Measurements from ENCODE around the gene CD180. TPM values are rescaled to one million over a fixed set of nuclear protein-coding genes. Genes with fewer than 3 reads are reported as not detected.

Gene CD180
- total and polyA plus RNA-seq, 2 experiments from 2014 or later: not detected

DNA sequence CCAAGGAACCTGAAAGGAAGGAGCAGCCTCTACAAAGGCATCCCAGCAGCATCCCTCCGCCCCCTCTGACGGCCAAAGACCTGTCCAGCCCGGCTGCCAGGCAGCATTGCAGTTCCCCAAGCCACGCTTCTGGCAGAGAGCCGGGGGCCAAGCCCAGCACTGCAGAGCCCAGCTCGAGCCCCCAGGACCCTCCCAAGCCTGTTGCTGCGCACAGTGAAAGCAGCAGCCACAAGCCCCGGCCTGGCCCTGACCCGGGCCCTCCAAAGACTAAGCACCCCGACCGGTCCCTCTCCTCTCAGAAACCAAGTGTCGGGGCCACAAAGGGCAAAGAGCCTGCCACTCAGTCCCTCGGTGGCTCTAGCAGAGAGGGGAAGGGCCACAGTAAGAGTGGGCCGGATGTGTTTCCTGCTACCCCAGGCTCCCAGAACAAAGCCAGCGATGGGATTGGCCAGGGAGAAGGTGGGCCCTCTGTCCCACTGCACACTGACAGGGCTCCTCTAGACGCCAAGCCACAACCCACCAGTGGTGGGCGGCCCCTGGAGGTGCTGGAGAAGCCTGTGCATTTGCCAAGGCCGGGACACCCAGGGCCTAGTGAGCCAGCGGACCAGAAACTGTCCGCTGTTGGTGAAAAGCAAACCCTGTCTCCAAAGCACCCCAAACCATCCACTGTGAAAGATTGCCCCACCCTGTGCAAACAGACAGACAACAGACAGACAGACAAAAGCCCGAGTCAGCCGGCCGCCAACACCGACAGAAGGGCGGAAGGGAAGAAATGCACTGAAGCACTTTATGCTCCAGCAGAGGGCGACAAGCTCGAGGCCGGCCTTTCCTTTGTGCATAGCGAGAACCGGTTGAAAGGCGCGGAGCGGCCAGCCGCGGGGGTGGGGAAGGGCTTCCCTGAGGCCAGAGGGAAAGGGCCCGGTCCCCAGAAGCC, 30.8 kb downstream of the CD180 start:
- Histone ChIP-seq H3K9me3 (ENCODE audit: low read depth) (no peaks in the 10 kb centered on the region), H3K27ac (peak overlapping the region; percentile 37), H3K27me3 (no peaks in the 10 kb centered on the region), H3K36me3 (peaks cover 39% of the 10 kb centered on the region), H3K4me1 (ENCODE audit: low read depth) (peaks cover 4% of the 10 kb centered on the region), H3K4me3 (no peak overlapping the region)
- TF ChIP-seq, protein P1, sequence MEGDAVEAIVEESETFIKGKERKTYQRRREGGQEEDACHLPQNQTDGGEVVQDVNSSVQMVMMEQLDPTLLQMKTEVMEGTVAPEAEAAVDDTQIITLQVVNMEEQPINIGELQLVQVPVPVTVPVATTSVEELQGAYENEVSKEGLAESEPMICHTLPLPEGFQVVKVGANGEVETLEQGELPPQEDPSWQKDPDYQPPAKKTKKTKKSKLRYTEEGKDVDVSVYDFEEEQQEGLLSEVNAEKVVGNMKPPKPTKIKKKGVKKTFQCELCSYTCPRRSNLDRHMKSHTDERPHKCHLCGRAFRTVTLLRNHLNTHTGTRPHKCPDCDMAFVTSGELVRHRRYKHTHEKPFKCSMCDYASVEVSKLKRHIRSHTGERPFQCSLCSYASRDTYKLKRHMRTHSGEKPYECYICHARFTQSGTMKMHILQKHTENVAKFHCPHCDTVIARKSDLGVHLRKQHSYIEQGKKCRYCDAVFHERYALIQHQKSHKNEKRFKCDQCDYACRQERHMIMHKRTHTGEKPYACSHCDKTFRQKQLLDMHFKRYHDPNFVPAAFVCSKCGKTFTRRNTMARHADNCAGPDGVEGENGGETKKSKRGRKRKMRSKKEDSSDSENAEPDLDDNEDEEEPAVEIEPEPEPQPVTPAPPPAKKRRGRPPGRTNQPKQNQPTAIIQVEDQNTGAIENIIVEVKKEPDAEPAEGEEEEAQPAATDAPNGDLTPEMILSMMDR (IDR thresholded peaks at IDR 0.05; ENCODE audit: low read depth, low read length): peak; percentile 81
- peak; percentile 84 to 90 for DNase-seq (ENCODE audit: low read depth in 1 of 2, low spot score in 1 of 2)

DNA sequence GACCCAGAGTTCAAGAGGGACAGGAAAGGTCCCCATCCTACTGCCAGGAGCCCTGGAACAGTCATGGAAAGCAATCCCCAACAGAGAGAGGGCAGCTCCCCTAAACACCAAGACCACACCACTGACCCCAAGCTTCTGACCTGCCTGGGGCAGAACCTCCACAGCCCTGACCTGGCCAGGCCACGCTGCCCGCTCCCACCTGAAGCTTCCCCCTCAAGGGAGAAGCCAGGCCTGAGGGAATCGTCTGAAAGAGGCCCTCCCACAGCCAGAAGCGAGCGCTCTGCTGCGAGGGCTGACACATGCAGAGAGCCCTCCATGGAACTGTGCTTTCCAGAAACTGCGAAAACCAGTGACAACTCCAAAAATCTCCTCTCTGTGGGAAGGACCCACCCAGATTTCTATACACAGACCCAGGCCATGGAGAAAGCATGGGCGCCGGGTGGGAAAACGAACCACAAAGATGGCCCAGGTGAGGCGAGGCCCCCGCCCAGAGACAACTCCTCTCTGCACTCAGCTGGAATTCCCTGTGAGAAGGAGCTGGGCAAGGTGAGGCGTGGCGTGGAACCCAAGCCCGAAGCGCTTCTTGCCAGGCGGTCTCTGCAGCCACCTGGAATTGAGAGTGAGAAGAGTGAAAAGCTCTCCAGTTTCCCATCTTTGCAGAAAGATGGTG, 31.6 kb downstream of the CD180 start:
- H3K4me3 ChIP-seq: no peak overlapping the region
- no peaks in the 10 kb centered on the region for H3K9me3 ChIP-seq (ENCODE audit: low read depth)
- peaks cover 4% of the 10 kb centered on the region for H3K4me1 ChIP-seq (ENCODE audit: low read depth)
- no peak overlapping the region for H3K27ac ChIP-seq
- H3K27me3 ChIP-seq: no peaks in the 10 kb centered on the region
- H3K36me3 ChIP-seq: peaks cover 39% of the 10 kb centered on the region
- TF ChIP-seq, protein P1 (IDR thresholded peaks at IDR 0.05; ENCODE audit: low read depth, low read length): no peak
- no peak for DNase-seq (ENCODE audit: low read depth in 1 of 2, low spot score in 1 of 2)

DNA sequence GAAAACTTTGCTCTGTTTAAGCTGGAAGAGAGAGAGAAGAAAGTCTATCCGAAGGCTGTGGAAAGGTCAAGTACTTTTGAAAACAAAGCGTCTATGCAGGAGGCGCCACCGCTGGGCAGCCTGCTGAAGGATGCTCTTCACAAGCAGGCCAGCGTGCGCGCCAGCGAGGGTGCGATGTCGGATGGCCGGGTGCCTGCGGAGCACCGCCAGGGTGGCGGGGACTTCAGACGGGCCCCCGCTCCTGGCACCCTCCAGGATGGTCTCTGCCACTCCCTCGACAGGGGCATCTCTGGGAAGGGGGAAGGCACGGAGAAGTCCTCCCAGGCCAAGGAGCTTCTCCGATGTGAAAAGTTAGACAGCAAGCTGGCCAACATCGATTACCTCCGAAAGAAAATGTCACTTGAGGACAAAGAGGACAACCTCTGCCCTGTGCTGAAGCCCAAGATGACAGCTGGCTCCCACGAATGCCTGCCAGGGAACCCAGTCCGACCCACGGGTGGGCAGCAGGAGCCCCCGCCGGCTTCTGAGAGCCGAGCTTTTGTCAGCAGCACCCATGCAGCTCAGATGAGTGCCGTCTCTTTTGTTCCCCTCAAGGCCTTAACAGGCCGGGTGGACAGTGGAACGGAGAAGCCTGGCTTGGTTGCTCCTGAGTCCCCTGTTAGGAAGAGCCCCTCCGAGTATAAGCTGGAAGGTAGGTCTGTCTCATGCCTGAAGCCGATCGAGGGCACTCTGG, 32.6 kb downstream of the CD180 start:
- Histone ChIP-seq H3K9me3 (ENCODE audit: low read depth) (no peaks in the 10 kb centered on the region), H3K4me3 (no peak overlapping the region), H3K36me3 (peaks cover 33% of the 10 kb centered on the region), H3K4me1 (ENCODE audit: low read depth) (peaks cover 4% of the 10 kb centered on the region), H3K27ac (no peak overlapping the region), H3K27me3 (no peaks in the 10 kb centered on the region)
- TF ChIP-seq, protein P1 (IDR thresholded peaks at IDR 0.05; ENCODE audit: low read depth, low read length): no peak
- DNase-seq (ENCODE audit: low read depth in 1 of 2, low spot score in 1 of 2): no peak

DNA sequence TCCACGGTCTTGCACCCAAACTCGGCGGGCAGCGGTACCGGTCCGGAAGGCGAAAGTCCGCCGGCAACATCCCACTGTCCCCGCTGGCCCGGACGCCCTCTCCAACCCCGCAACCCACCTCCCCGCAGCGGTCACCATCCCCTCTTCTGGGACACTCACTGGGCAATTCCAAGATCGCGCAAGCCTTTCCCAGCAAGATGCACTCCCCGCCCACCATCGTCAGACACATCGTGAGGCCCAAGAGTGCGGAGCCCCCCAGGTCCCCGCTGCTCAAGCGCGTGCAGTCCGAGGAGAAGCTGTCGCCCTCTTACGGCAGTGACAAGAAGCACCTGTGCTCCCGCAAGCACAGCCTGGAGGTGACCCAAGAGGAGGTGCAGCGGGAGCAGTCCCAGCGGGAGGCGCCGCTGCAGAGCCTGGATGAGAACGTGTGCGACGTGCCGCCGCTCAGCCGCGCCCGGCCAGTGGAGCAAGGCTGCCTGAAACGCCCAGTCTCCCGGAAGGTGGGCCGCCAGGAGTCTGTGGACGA, 33.3 kb downstream of the CD180 start:
- DNase-seq (ENCODE audit: low read depth in 1 of 2, low spot score in 1 of 2): no peak
- Histone ChIP-seq H3K4me1 (ENCODE audit: low read depth) (peaks cover 4% of the 10 kb centered on the region), H3K27ac (no peak overlapping the region), H3K36me3 (peaks cover 34% of the 10 kb centered on the region), H3K4me3 (no peak overlapping the region), H3K27me3 (no peaks in the 10 kb centered on the region), H3K9me3 (ENCODE audit: low read depth) (no peaks in the 10 kb centered on the region)
- TF ChIP-seq, protein P1 (IDR thresholded peaks at IDR 0.05; ENCODE audit: low read depth, low read length): no peak

DNA sequence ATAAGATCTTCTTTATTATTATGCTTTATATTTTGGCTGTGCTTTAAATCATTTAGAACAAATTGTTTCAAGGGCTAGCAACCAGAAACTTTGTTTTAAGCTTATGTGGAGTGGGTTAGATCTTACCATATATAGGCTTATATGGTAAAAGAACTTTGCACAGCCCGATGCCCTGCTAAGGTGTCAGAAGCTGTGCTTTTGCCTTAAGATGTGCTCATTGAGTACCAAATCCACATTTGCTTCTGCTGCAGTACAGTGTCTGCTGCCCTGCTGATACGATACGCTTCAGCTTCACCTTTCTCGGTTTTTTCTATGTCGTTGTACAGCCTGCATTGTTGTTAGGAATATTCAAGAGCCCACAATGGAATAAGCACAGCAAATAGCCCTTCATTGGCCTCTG, 34.8 kb downstream of the CD180 start:
- no peak overlapping the region for H3K27ac ChIP-seq
- no peaks in the 10 kb centered on the region for H3K27me3 ChIP-seq
- TF ChIP-seq, protein P1 (IDR thresholded peaks at IDR 0.05; ENCODE audit: low read depth, low read length): no peak
- H3K4me1 ChIP-seq (ENCODE audit: low read depth): peaks cover 4% of the 10 kb centered on the region
- no peak overlapping the region for H3K4me3 ChIP-seq
- peaks cover 35% of the 10 kb centered on the region for H3K36me3 ChIP-seq
- DNase-seq (ENCODE audit: low read depth in 1 of 2, low spot score in 1 of 2): no peak
- no peaks in the 10 kb centered on the region for H3K9me3 ChIP-seq (ENCODE audit: low read depth)
